Activated CD4-positive, alpha-beta T cell treated with anti-CD3 and anti-CD28 coated beads, Interleukin-10, Interleukin-2, amounts not matched to agents 100 ng/mL and 50 ng/mL, durations not matched to agents 16 hours and 8 hours (primary cell): Measurements from ENCODE around the gene NFKBIB.
A peak's percentile ranks its signal among the peaks of the same experiment; 100 is the strongest.
"Not testable (repeated sequence)": the region's sequence is repeated elsewhere in the genome, so short reads cannot be mapped to it uniquely, and the experiment has no call there.

Experiments used
- DNase-seq: peaks from one replicate; pipeline ENCODE4 v3.0.0-alpha.2; 2020

NFKBIB gene, protein sequence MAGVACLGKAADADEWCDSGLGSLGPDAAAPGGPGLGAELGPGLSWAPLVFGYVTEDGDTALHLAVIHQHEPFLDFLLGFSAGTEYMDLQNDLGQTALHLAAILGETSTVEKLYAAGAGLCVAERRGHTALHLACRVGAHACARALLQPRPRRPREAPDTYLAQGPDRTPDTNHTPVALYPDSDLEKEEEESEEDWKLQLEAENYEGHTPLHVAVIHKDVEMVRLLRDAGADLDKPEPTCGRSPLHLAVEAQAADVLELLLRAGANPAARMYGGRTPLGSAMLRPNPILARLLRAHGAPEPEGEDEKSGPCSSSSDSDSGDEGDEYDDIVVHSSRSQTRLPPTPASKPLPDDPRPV

DNA sequence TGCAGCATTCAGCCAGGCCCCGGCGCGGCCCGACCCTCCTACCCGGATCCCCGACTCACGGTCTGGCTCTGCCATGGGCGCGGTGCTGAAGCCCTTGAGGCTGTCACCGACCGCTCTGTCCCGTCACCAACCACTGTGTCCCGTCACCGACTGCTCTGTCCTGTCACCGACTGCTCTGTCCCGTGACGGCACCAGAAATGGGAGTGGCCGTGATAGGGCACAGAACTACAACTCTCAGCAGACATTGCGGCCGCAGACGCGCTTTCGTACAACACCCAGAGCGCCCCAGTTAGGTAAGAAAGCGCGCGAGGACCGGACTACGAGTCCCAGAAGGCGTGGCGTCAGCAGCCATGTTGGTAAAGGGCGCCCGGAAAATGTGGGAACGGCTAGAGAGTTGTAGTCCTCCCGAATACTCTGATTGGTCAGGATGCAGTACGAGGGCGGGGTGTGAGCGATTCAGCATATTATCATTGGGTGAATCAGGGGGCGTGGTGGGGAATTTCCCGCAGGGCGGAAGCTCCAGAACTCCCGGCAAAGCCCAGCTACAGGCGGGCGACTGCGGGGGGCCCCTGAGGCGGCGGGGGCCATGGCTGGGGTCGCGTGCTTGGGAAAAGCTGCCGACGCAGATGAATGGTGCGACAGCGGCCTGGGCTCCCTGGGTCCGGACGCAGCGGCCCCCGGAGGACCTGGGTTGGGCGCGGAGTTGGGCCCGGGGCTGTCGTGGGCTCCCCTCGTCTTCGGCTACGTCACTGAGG is at the start of gene NFKBIB, which contains the start of gene SIRT2:
Gene NFKBIB, plus strand, starts transcription at position 523 of the 755 bp plus-strand sequence. Its CDS starts 64 bp downstream, at position 587.
Gene SIRT2, minus strand, starts transcription at position 172 of the 755 bp plus-strand sequence. Its CDS starts 97 bp downstream, at position 75.
- DNase-seq = peak; percentile 100

DNA sequence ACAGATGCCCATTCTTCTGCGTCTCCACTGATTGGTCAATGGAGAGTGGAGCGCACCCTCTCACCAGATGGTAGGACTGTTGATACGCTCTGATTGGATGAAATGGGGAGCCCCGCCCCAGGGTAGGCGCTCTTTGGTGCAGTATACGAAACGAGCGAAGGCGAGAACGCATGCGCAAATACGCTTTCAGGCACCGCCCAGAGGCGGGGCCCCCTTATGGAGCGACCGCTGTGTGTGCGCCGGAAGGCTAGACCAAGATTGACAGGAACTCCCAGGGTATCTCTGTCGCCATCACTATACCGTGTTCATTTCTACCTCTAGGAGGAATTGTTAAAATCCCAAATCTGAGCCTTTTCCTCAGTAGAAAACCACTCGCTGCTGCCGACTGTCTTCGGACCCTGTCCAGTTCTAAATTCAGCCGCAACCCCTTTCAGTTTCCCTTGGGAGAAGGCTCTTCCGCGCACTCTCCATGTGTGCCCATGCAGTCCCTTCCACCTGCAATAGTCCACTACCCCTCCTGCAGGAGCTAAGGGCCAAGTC is 49.3 kb upstream of the NFKBIB start:
- DNase-seq = no peak

DNA sequence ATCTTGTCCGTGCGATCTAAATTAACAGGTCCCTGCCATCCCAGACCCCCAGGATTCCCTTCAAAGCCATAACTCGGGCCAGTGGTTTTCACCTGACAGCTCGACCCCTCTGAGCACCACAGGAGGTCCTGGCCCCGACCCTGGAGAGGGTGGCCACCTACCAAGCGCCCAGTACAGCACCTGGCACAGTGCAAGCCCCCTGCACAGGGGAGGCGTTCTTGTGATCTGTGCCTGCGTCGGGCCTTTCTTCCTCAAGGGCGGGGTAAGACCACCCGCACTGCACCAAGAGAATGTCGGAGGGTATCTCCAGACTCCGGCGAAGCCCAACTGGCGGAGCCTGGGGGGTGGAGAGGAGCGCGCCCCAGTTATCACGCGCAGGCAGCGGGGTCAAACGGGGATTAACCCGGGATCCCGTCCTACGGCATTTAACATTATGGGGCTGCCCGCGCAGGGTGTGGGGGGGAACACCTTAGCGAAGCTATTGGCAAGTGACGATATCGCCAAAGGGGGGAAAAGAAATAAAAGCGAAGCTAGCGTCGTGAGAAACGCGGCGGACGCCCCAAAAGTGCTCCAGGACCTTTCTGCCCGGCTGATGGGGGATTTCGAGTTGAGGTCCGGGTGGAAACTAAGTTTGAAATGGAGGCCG is 48.7 kb upstream of the NFKBIB start:
- no peak for DNase-seq

DNA sequence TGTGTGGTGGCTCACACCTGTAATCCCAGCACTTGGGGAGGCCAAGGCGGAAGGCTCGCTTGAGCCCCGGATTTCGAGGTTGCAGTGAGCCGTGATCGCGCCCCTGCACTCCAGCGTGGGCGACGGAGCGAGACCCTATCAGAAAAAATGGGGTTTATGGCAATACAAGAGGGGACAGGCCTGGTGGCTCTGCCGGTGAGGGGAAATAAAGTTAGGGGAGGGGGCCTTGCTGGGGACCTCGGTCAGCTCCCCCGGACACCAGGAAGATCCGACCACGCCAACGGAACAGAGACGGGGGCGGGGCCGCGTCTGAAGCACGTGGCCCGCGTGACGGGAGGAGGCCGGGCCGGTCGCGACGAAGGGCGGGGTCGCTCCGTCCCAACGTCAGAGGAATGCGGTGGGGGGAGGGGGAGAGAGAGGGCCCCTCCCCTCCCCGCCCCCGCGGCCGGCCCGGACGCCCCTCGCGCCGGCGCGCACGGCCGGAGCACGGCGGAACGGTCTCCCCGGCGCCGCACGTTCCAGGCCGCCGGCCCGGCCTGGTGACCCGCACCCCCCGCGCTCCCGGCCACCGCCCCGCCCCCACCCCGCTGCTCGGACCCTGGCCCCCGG is 48.0 kb upstream of the NFKBIB start:
- DNase-seq = peak; percentile 96

DNA sequence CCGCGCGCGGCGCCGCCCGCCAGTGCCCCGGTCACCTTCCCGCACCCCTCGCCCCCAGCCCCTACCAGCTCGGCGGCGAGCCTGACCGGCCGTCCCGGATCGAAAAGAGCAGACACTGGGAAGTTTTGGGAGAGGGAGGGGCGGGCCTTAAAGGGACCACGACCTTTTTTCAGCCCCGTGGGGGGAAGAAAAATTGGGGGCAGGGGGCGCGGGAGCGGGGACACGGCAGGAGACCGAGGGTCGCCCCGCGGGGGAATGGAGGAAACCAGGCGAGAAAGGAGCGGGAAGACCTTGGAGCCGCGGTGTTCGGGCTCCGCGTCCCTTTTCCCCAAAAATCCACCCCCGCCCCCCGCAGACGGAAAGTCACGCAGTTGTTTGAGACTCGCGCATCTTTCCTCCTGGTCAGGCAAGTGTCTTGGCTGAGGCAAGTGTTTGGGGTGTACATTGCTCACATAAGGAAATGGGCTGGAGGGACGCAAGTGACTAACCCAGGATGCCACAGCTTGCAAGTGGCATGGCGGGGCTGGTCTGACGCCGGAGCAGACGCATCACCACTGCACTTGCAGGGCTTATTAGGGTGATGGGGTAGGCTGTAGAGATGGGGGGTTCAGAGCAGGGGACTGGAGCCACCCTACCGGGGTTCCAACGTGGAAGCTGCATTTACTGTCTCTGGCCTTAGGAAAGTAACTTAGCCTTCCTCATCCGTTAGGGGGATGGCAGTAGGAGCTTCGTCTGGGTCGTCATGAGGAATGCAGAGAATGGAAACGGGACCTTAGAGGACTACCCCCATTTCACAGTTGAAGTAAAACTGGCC is 47.3 kb upstream of the NFKBIB start:
- DNase-seq = peak; percentile 77

DNA sequence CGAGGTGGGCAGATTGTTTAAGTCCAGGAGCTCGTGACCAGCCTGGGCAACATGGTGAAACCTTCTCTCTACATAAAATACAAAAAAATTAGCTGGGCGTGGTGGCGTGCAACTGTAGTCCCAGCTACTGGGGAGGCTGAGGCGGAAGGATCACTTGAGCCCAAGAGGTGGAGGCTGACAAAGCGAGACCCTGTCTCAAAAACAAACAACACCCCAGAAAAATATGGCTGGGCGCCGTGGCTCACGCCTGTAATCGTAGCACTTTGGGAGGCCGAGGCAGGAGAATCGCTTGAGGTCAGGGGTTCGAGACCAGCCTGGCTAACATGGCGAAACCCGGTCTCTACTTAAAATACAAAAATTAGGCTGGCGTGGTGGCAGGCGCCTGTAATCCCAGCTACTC is 46.6 kb upstream of the NFKBIB start:
- no peak for DNase-seq

DNA sequence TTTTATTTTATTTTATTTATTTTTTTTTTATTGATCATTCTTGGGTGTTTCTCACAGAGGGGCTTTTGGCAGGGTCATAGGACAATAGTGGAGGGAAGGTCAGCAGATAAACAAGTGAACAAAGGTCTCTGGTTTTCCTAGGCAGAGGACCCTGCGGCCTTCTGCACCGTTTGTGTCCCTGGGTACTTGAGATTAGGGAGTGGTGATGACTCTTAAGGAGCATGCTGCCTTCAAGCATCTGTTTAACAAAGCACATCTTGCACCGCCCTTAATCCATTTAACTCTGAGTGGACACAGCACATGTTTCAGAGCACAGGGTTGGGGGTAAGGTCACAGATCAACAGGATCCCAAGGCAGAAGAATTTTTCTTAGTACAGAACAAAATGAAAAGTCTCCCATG is 44.8 kb upstream of the NFKBIB start:
- not testable (repeated sequence) for DNase-seq

DNA sequence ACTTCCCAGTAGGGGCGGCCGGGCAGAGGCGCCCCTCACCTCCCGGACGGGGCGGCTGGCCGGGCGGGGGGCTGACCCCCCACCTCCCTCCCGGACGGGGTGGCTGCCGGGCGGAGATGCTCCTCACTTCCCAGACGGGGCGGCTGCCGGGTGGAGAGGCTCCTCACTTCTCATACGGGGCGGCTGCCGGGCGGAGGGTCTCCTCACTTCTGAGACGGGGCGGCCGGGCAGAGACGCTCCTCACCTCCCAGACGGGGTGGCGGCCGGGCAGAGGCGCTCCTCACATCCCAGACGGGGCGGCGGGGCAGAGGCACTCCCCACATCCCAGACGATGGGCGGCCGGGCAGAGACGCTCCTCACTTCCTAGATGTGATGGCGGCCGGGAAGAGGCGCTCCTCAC is 44.0 kb upstream of the NFKBIB start:
- not testable (repeated sequence) for DNase-seq

DNA sequence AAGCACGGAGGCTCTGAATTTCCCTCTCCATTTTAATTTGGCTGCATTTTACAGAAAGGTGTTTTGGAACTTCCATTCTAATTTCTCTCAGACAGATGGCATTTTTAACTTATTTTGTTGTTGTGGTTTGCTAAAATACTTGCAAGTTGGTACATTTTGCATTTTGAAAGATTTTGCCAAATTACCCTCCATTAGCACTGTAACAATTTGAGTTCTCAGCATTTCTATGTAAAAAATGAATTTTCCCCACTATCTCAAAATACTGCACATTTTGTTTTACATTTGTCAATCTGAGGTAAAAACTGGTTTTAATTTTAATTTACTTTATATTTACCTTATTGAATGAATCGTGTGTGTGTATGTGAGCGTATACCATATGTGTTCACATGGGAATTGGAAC is 43.0 kb upstream of the NFKBIB start:
- DNase-seq = no peak

DNA sequence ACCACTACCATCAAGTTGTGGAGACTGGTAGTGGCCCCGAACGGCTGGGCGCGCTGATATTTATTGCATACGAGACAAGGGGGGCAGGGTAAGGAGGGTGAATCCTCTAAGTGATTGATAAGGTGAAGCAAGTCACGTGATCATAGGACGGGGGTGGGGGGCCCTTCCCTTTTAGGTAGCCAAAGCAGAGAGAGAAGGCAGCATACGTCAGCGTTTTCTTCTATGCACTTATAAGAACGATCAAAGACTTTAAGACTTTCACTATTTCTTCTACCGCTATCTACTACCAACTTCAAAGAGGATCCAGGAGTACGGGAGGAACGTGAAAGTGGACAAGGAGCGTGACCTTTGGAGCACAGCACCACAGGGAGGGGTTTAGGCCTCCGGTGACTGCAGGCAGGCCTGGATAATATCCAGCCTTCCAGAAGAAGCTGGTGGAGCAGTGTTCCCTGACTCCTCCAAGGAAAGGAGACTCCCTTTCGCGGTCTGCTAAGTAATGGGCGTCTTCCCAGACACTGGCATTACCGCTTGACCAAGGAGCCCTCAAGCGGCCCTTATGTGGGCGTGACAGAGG is 40.1 kb upstream of the NFKBIB start:
- not testable (repeated sequence) for DNase-seq

DNA sequence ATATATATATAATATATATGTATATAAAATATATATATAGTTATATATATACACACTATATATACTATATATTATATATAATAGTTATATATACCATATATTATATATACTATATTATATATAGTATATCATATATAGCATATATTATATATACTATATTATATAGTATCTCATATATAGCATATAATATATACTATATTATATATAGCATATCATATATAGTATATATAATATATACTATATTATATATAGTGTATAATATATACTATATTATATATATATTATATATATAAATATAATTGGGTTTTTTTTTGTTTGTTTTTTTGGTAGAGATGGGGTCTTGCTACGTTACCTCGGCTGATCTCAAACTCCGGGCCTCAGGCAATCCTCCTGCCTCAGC is 38.4 kb upstream of the NFKBIB start:
- DNase-seq = no peak

DNA sequence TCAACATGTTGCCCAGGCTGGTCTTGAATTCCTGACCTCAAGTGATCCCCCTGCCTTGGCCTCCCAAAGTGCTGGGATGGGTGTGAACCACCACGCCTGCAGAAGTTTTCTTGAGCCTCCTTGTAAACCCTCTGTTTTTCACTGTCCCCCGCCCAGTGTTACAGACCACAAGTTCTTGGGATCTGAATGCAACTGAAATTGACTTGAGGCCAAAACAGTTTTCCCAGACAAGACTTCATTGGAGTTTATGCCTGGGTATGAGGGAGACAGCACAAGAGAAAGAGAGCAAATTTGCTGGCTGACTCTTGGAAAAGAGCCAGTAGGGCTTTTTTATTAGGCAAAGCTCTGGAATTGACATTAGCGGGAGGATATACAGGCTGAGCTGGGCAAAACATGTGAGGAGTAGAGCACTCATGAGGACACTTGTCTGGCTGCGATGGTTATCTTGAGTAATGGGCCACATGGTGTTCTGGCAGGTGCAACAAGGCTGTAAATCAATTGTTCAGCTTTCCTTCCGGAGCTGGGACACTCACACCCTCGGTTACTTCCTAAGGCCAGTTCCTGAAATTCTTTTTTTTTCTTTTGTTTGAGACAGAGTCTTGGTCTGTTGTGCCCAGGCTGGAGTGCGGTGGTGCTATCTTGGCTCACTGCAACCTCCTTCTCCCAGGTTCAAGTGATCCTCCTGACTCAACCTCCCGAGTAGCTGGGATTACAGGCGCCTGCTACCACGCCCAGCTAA is 37.3 kb upstream of the NFKBIB start:
- DNase-seq = no peak

DNA sequence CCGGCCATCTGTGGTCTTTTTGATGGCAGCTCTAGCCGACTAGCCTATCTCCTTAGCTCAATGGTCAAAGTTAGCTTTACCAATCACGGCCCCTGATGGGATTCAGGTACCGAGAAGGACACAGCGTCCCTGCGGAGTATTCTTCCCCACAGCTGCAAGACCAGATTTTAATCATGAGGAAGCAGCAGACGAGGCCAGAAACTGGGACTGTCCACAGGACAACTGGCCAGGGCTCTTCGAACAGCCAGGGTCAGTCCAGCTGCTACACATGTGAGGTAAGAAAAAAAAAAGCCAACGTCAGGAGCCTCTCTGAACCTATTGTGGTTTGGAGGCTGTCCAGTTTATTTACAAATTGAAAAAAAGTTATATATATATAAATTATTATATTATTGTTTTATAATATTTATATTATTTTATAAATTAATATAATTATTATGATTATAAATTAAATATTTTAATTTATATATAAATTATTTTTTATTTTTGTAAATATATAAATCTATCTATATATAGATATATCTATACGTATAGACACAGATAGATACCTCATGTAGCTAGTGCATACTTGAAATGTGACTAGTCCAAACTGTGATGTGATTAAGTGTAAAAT is 32.5 kb upstream of the NFKBIB start:
- no peak for DNase-seq

DNA sequence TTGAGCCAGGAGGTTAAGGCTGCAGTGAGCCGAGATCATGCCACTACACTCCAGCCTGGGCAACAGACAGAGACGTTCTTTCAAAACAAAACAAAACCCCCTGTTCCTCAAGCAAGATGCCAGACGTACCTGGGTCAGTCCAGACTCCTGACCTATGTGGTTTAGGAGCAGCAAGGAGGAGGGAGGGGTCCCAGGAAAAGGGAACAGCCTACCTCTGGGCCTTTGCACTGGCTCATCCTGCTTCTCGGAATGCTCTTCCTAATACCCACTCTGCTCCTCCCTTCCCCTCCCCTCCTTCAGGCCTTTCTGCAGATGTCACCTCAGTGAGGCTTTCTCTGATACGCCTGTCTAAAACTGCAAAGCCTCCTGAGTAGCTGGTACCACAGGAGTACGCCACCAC is 31.2 kb upstream of the NFKBIB start:
- no peak for DNase-seq

DNA sequence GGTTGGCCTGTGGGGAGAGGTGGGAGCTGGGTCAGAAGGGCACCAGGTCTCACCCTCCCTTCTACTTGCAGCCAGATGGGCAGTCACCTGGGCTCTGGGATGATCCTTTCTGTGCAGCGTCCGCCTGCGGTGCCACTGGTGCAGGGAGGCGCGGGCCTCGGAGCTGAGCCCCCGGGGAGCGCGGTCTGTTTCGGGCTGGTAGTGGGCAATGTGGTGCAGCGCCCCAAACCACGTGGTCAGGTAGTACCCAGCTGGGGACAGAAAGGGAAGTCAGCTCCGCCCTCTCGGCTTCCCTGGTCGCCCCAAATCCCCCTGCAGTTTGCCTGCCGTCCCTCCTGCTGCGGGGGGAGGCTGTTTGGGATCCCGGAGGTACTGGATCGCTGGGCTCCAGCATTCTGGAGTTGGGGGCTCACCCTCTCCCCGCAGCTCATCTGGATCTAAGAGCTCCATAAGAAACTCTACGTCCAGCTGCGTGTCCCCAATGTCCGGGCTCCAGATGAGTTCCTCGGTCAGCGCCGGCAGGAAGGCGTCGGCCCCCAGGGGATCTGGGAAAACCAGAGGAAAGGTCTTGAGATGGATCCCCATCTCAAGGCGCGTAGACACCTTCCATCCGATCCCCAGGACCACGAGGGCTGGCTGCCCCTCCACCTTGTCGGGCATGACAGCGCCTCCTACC is 30.5 kb upstream of the NFKBIB start:
- peak; percentile 64 for DNase-seq

DNA sequence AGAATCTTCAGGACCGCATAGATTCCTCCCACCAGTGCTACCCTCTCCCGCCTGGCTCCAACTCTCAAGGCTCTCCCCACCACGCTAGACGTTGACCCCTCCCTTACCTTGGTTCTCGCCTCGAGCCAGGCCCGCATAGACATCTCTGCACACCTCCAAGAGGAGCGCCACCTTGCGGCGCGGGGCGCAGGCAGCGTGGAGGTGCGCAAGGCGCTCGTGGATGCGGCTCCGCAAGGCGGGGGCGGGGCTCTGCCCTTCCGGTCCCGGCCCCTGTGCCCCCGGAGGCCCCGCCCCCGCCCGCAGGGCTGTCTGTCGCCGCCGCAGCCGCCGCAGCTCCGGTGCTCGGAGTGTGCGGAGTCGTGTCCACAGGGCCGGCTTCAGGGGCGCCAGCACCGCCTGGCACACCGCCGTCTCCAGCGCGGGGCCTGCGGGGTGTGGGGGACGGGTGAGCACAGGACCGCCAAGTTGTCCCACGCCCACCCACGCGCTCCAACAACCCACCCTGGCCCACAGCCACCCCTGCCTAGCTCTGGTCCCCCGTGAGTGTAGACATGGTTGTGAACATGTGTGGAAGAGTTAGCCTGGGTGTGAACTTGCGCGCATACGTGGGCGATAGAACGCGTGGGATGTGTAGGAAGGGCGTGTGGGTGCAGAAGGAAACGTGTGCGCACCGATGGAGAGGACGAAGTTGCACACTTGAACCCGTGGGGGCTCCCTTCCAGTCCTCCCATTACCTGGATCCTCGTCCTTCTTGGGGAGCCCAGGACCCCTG is 29.7 kb upstream of the NFKBIB start:
- peak; percentile 97 for DNase-seq

DNA sequence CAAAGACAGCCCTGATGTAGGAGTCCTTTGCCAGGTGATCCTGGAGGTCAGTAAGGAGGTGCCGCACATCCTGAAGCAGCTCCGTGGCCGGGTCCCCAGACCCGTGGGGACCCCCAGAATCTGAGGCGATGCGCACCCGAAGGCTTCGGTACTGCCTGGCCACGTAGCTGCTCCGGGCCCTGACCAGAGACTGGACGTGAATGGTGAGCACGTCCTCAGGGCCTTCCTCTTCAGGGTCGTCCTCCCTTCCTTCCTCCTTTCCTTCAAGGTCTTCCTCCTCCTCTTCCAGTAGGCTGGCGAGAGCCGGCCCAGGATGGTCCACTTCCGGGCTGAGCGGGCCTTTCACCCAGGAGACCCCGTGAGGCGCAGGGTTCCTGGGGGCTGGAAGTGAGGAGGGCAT is 29.2 kb upstream of the NFKBIB start:
- DNase-seq = no peak

DNA sequence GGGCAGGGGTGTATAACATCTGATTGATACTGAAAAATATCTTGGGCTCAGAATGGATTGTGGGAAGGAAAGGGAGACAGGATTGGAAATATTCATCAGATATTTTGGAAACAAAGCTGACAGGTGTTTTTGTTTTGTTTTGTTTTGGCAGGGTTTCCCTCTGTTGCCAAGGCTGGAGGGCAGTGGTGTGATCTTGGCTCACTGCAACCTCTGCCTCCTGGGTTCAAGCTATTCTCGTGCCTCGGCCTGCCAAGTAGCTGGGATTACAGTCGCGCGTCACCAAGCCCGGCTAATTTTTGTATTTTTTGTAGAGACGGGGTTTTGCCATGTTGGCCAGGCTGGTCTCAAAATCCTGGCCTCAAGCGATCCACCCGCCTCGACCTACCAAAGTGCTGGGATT is 26.4 kb upstream of the NFKBIB start:
- DNase-seq = not testable (repeated sequence)
